ENCODE results near the gene TGFBR3L.

DNA sequence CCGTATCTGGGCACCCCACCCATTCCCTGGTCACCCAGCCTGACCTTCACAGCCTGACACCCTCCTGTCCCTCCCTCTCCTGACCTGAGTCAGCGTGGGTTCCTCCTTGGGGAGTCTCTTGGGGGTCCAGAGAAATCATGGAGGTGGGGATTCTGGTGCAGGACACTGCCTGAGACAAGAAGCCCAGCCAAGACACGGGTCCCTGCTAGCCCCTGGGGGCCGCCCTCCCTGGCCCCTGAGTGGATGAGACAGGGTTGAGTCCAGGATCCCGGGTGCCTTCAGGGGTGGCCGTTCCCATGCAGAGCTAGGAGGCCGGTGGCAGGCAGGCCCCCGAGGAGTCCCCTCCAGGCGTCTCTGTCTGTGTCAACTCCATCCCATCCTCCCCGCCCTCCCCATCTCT lies 9.4 kb upstream of the TGFBR3L start:
- TF ChIP-seq, protein P1, sequence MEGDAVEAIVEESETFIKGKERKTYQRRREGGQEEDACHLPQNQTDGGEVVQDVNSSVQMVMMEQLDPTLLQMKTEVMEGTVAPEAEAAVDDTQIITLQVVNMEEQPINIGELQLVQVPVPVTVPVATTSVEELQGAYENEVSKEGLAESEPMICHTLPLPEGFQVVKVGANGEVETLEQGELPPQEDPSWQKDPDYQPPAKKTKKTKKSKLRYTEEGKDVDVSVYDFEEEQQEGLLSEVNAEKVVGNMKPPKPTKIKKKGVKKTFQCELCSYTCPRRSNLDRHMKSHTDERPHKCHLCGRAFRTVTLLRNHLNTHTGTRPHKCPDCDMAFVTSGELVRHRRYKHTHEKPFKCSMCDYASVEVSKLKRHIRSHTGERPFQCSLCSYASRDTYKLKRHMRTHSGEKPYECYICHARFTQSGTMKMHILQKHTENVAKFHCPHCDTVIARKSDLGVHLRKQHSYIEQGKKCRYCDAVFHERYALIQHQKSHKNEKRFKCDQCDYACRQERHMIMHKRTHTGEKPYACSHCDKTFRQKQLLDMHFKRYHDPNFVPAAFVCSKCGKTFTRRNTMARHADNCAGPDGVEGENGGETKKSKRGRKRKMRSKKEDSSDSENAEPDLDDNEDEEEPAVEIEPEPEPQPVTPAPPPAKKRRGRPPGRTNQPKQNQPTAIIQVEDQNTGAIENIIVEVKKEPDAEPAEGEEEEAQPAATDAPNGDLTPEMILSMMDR (conservative IDR thresholded peaks at IDR 0.05; ENCODE audit: low read depth in 2 of 2) = no peak
- TF ChIP-seq EZH2 (IDR thresholded peaks at IDR 0.05; ENCODE audit: low read depth, unreplicated experiment) (no peak), POLR2AphosphoS5 (IDR thresholded peaks at IDR 0.05; ENCODE audit: low read depth) (no peak), ZNF114 (CRISPR knock-in tag; IDR thresholded peaks at IDR 0.05) (no peak), ZNF331 (CRISPR knock-in tag; IDR thresholded peaks at IDR 0.05; ENCODE audit: low read depth) (no peak), EZH2phosphoT487 (IDR thresholded peaks at IDR 0.05; ENCODE audit: unreplicated experiment) (no peak), CREB1 (CRISPR knock-in tag; IDR thresholded peaks at IDR 0.05; ENCODE audit: low read depth) (no peak), JUNB (IDR thresholded peaks at IDR 0.05; ENCODE audit: unreplicated experiment) (no peak), NANOG (IDR thresholded peaks at IDR 0.05; ENCODE audit: borderline replicate concordance) (no peak)
- TF ChIP-seq, protein P2, sequence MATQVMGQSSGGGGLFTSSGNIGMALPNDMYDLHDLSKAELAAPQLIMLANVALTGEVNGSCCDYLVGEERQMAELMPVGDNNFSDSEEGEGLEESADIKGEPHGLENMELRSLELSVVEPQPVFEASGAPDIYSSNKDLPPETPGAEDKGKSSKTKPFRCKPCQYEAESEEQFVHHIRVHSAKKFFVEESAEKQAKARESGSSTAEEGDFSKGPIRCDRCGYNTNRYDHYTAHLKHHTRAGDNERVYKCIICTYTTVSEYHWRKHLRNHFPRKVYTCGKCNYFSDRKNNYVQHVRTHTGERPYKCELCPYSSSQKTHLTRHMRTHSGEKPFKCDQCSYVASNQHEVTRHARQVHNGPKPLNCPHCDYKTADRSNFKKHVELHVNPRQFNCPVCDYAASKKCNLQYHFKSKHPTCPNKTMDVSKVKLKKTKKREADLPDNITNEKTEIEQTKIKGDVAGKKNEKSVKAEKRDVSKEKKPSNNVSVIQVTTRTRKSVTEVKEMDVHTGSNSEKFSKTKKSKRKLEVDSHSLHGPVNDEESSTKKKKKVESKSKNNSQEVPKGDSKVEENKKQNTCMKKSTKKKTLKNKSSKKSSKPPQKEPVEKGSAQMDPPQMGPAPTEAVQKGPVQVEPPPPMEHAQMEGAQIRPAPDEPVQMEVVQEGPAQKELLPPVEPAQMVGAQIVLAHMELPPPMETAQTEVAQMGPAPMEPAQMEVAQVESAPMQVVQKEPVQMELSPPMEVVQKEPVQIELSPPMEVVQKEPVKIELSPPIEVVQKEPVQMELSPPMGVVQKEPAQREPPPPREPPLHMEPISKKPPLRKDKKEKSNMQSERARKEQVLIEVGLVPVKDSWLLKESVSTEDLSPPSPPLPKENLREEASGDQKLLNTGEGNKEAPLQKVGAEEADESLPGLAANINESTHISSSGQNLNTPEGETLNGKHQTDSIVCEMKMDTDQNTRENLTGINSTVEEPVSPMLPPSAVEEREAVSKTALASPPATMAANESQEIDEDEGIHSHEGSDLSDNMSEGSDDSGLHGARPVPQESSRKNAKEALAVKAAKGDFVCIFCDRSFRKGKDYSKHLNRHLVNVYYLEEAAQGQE (IDR thresholded peaks at IDR 0.05; ENCODE audit: unreplicated experiment) = no peak
- TF ChIP-seq, protein P3, sequence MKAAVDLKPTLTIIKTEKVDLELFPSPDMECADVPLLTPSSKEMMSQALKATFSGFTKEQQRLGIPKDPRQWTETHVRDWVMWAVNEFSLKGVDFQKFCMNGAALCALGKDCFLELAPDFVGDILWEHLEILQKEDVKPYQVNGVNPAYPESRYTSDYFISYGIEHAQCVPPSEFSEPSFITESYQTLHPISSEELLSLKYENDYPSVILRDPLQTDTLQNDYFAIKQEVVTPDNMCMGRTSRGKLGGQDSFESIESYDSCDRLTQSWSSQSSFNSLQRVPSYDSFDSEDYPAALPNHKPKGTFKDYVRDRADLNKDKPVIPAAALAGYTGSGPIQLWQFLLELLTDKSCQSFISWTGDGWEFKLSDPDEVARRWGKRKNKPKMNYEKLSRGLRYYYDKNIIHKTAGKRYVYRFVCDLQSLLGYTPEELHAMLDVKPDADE (IDR thresholded peaks at IDR 0.05) = no peak

Measured in GM23338 (cell line).